Fibroblast of lung (primary cell): ENCODE measurements around the gene CCNK.

Experiments
- EZH2 ChIP-seq: IDR thresholded peaks from 2 replicates; pipeline ENCODE4 v1.5.1; 2012; ENCODE audit warnings: low read length, control low read depth, mild to moderate bottlenecking; ENCODE audit errors: missing control alignments
- TF ChIP-seq, protein P1 (sequence below), 2 donors: IDR thresholded peaks in 1 of 2; conservative IDR thresholded peaks in 1 of 2; 1 replicate in 1 of 2; 2 replicates in 1 of 2; pipeline ENCODE4 v1.5.1; 2011 to 2012; ENCODE audit warnings: low read length in 2 of 2, control low read depth in 1 of 2, inconsistent platforms in 1 of 2, low read depth in 1 of 2, mild to moderate bottlenecking in 1 of 2

- TF ChIP-seq, protein P1, sequence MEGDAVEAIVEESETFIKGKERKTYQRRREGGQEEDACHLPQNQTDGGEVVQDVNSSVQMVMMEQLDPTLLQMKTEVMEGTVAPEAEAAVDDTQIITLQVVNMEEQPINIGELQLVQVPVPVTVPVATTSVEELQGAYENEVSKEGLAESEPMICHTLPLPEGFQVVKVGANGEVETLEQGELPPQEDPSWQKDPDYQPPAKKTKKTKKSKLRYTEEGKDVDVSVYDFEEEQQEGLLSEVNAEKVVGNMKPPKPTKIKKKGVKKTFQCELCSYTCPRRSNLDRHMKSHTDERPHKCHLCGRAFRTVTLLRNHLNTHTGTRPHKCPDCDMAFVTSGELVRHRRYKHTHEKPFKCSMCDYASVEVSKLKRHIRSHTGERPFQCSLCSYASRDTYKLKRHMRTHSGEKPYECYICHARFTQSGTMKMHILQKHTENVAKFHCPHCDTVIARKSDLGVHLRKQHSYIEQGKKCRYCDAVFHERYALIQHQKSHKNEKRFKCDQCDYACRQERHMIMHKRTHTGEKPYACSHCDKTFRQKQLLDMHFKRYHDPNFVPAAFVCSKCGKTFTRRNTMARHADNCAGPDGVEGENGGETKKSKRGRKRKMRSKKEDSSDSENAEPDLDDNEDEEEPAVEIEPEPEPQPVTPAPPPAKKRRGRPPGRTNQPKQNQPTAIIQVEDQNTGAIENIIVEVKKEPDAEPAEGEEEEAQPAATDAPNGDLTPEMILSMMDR (conservative IDR thresholded peaks at IDR 0.05 in 1 of 2, IDR thresholded peaks at IDR 0.05 in 1 of 2; ENCODE audit: low read depth in 1 of 2, low read length in 2 of 2) = no peak
- no peak for TF ChIP-seq EZH2
Observed at GRCh38 chr14:99515301-99516155, 34.3 kb downstream of the CCNK start.
